GM12878 (cell line): Measurements from ENCODE around the gene ILF2. TPM values are rescaled to one million over a fixed set of nuclear protein-coding genes. Genes with fewer than 3 reads are reported as not detected.

Experiments used
- ATF3 ChIP-seq: IDR thresholded peaks from 2 replicates; pipeline ENCODE4 v1.6.1; 2011; ENCODE audit warnings: low read depth, mild to moderate bottlenecking, low read length, moderate library complexity, borderline replicate concordance; ENCODE audit errors: extremely low read depth
- CBX5 ChIP-seq: sonication (generic); IDR thresholded peaks from 2 replicates; pipeline ENCODE4 v1.6.1; 2016; ENCODE audit warnings: low read depth, moderate library complexity, mild to moderate bottlenecking, inconsistent platforms
- CHD1 ChIP-seq: IDR thresholded peaks from 2 replicates; pipeline ENCODE4 v1.6.1; 2012; ENCODE audit warnings: low read depth, low read length, improper control_type of control experiment
- ELK1 ChIP-seq: IDR thresholded peaks from 2 replicates; pipeline ENCODE4 v1.6.1; 2012; ENCODE audit warnings: low read depth, low read length, improper control_type of control experiment
- EP300 ChIP-seq, 2 experiments: fragments of 150-350 bp in 1 of 2; IDR thresholded peaks; 2 replicates each; pipeline ENCODE4 v1.6.1; 2011 to 2012; ENCODE audit warnings: low read depth in 2 of 2, low read length in 2 of 2, borderline replicate concordance in 1 of 2, improper control_type of control experiment in 1 of 2, inconsistent platforms in 1 of 2; ENCODE audit not compliant: control insufficient read depth in 1 of 2
- FOXK2 ChIP-seq: fragments of 450-650 bp; IDR thresholded peaks from 2 replicates; pipeline ENCODE4 v1.6.1; 2017; ENCODE audit warnings: mild to moderate bottlenecking, moderate library complexity
- HDAC6 ChIP-seq: fragments of 200-600 bp; sonication (generic); IDR thresholded peaks from one replicate; pipeline ENCODE4 v1.8.0; 2017; ENCODE audit warnings: antibody characterized with exemption; ENCODE audit not compliant: unreplicated experiment
- IKZF1 ChIP-seq: fragments of 450-650 bp; conservative IDR thresholded peaks from 2 replicates; pipeline ENCODE4 v1.6.1; 2017; ENCODE audit warnings: antibody characterized with exemption, mild to moderate bottlenecking
- IRF3 ChIP-seq: fragments of 450-650 bp; IDR thresholded peaks from 2 replicates; pipeline ENCODE4 v1.6.1; 2014; ENCODE audit warnings: mild to moderate bottlenecking
- IRF5 ChIP-seq: fragments of 450-650 bp; IDR thresholded peaks from 2 replicates; pipeline ENCODE4 v1.6.1; 2017; ENCODE audit warnings: borderline replicate concordance
- KDM1A ChIP-seq: fragments of 200-600 bp; sonication (generic); IDR thresholded peaks from 2 replicates; pipeline ENCODE4 v1.6.1; 2016; ENCODE audit warnings: borderline replicate concordance
- MLLT1 ChIP-seq: fragments of 450-650 bp; IDR thresholded peaks from 2 replicates; pipeline ENCODE4 v1.6.1; 2016; ENCODE audit warnings: mild to moderate bottlenecking
- NFXL1 ChIP-seq: fragments of 450-650 bp; IDR thresholded peaks from 2 replicates; pipeline ENCODE4 v1.6.1; 2017; ENCODE audit warnings: antibody characterized with exemption, mild to moderate bottlenecking, borderline replicate concordance
- NR2C1 ChIP-seq: fragments of 450-650 bp; IDR thresholded peaks from 2 replicates; pipeline ENCODE4 v1.6.1; 2017; ENCODE audit warnings: antibody characterized with exemption, mild to moderate bottlenecking, moderate library complexity
- NR2C2 ChIP-seq: IDR thresholded peaks from 2 replicates; pipeline ENCODE4 v1.6.1; 2011; ENCODE audit warnings: borderline replicate concordance, low read depth; ENCODE audit not compliant: control insufficient read depth, insufficient read length
- PKNOX1 ChIP-seq: fragments of 450-650 bp; IDR thresholded peaks from 2 replicates; pipeline ENCODE4 v1.6.1; 2016; ENCODE audit warnings: mild to moderate bottlenecking
- POLR2AphosphoS2 ChIP-seq: IDR thresholded peaks from 2 replicates; pipeline ENCODE4 v1.6.1; 2011; ENCODE audit warnings: low read depth, mild to moderate bottlenecking, low read length, improper control_type of control experiment, moderate library complexity
- POLR2AphosphoS5 ChIP-seq: IDR thresholded peaks from 2 replicates; pipeline ENCODE4 v1.6.1; 2011; ENCODE audit warnings: mild to moderate bottlenecking, low read length, inconsistent platforms
- RUNX3 ChIP-seq: IDR thresholded peaks from 2 replicates; pipeline ENCODE4 v1.6.1; 2012; ENCODE audit warnings: low read length, inconsistent platforms
- SMAD1 ChIP-seq: fragments of 450-650 bp; IDR thresholded peaks from 2 replicates; pipeline ENCODE4 v1.6.1; 2018; ENCODE audit warnings: mild to moderate bottlenecking, low read depth; ENCODE audit not compliant: partially characterized antibody
- SREBF1 ChIP-seq: IDR thresholded peaks from 2 replicates; pipeline ENCODE4 v1.6.1; 2012; ENCODE audit warnings: mild to moderate bottlenecking, low read length
- TCF7 ChIP-seq: IDR thresholded peaks from 2 replicates; pipeline ENCODE4 v1.6.1; 2014; ENCODE audit warnings: antibody characterized with exemption, borderline replicate concordance
- ZNF384 ChIP-seq: IDR thresholded peaks from 2 replicates; pipeline ENCODE4 v1.6.1; 2012; ENCODE audit warnings: low read depth, mild to moderate bottlenecking, low read length, improper control_type of control experiment, borderline replicate concordance
- ZZZ3 ChIP-seq: IDR thresholded peaks from 2 replicates; pipeline ENCODE4 v1.6.1; 2011; ENCODE audit warnings: low read depth; ENCODE audit not compliant: control insufficient read depth, insufficient read length
- polyA plus RNA-seq, 11 experiments: library from polyadenylated mRNA; depleted of rRNA in 4 of 11; unstranded in 6 of 11; stranded (reverse) in 5 of 11; fragments of >200 nt; fragmentation: Nextera tagmentation in 4 of 11; fragmentation: Illumina TruSeq in 1 of 11; extraction: Ambion mirVana in 4 of 11; extraction: Trizol in 1 of 11; gene quantifications; 1 replicate in 1 of 11; 2 replicates in 10 of 11; pipeline versions ENCODE4 v1.2.1 to v1.2.3, GENCODE V29; 2011 to 2016; ENCODE audit warnings: inconsistent platforms in 2 of 11, missing spikeins in 2 of 11, low read depth in 1 of 11
- total RNA-seq, 4 experiments: library from RNA; depleted of rRNA in 3 of 4; stranded (reverse); fragments of >200 nt in 3 of 4; fragmentation: Illumina TruSeq in 1 of 4; extraction: Trizol in 1 of 4; gene quantifications; 2 replicates each; pipeline versions ENCODE4 v1.2.1 to v1.2.3, GENCODE V29; 2013 to 2021

Gene ILF2
- total and polyA plus RNA-seq, 10 of the 15 experiments (the other 5 are each of a cell fraction or from before 2014, with no cell fraction given) = 261 to 520 (median 449) TPM

GRCh38 chr1:153658400-153659174 is 12.2 kb downstream of the ILF2 start, which contains the start of gene SNAPIN (continued):
- peak; percentile 79 for TF ChIP-seq IKZF1
- 0 out of 2 replicates have a peak, but pooled peaks have one; percentile 3 for TF ChIP-seq ZNF384
- TF ChIP-seq HDAC6 = no peak
- no peak for TF ChIP-seq TCF7
- TF ChIP-seq NR2C2 = no peak
- no peak for TF ChIP-seq IRF3
- TF ChIP-seq FOXK2 = no peak
- TF ChIP-seq SREBF1 = no peak
- no peak for TF ChIP-seq IRF5
- TF ChIP-seq PKNOX1 = no peak
- TF ChIP-seq EP300 (IDR thresholded peaks at IDR 0.05; ENCODE audit: borderline replicate concordance in 1 of 2, control insufficient read depth in 1 of 2, low read depth in 2 of 2, low read length in 2 of 2) = 0 out of 4 replicates have a peak, but pooled peaks of 1 of the 2 experiments have one; percentile 17
- no peak for TF ChIP-seq NFXL1
- TF ChIP-seq MLLT1 = 0 out of 2 replicates have a peak, but pooled peaks have one; percentile 65
- no peak for TF ChIP-seq KDM1A
- TF ChIP-seq POLR2AphosphoS2 = peak; percentile 90
- TF ChIP-seq RUNX3 = peak; percentile 44; the same call in 1 of the 2 replicates
- 0 out of 2 replicates have a peak, but pooled peaks have one; percentile 11 for TF ChIP-seq ATF3
- peak; percentile 60; the same call in 1 of the 2 replicates for TF ChIP-seq ELK1
- TF ChIP-seq CHD1 = no peak
- TF ChIP-seq CBX5 = no peak
- peak; percentile 82 for TF ChIP-seq POLR2AphosphoS5
- TF ChIP-seq NR2C1 = peak; percentile 77
- no peak for TF ChIP-seq ZZZ3
- TF ChIP-seq SMAD1 = no peak
